H1 (cell line): Measurements from ENCODE around the gene PCED1B. TPM values are rescaled to one million over a fixed set of nuclear protein-coding genes. Genes with fewer than 3 reads are reported as not detected.

Experiments
- CTCF ChIA-PET: fragments of 300-600 bp; sonication (Branson Sonifier 250); formaldehyde crosslinking; loops from one replicate; lab custom pipeline; 2021; ENCODE audit not compliant: partially characterized antibody; lab: Charles Lee
- POLR2A ChIA-PET: fragments of 300-600 bp; sonication (Branson Sonifier 250); formaldehyde crosslinking; loops from one replicate; lab custom pipeline; 2021; ENCODE audit warnings: inconsistent platforms; ENCODE audit not compliant: partially characterized antibody; lab: Charles Lee
- DNase-seq, 2 experiments: peaks; one replicate each; pipeline versions ENCODE4 v3.0.0 to v3.0.0-alpha.2; 2010 to 2022; ENCODE audit warnings: low spot score in 2 of 2, low read depth in 1 of 2, mixed read lengths in 1 of 2
- FAIRE-seq: peaks from 2 replicates; lab custom pipeline; 2011; peaks lifted over from hg19 to GRCh38; lab: Jason Lieb, UNC
- H2AFZ ChIP-seq: 2 replicates; pipeline ENCODE4 v1.8.1; 2012; ENCODE audit warnings: low read length, inconsistent platforms
- H2AK5ac ChIP-seq: 2 replicates; pipeline ENCODE4 v1.6.1; 2013; ENCODE audit warnings: low read depth, low read length
- H2BK120ac ChIP-seq: replicated peaks from 2 replicates; pipeline ENCODE3; 2013; ENCODE audit warnings: low read depth, low read length, inconsistent platforms
- H2BK12ac ChIP-seq: 2 replicates; pipeline ENCODE4 v1.6.1; 2013; ENCODE audit warnings: low read depth, low read length
- H2BK15ac ChIP-seq: 2 replicates; pipeline ENCODE4 v1.6.1; 2013; ENCODE audit warnings: low read length
- H2BK20ac ChIP-seq: 2 replicates; pipeline ENCODE4 v1.6.1; 2013; ENCODE audit warnings: low read length
- H2BK5ac ChIP-seq: 2 replicates; pipeline ENCODE4 v1.6.1; 2013; ENCODE audit warnings: low read depth, low read length
- H3K14ac ChIP-seq: 2 replicates; pipeline ENCODE4 v1.6.1; 2013; ENCODE audit warnings: inconsistent platforms; ENCODE audit not compliant: insufficient read length
- H3K18ac ChIP-seq: 2 replicates; pipeline ENCODE4 v1.6.1; 2013; ENCODE audit warnings: low read length; ENCODE audit errors: extremely low read depth
- H3K23ac ChIP-seq: 2 replicates; pipeline ENCODE4 v1.6.1; 2013; ENCODE audit warnings: inconsistent platforms; ENCODE audit not compliant: insufficient read length
- H3K23me2 ChIP-seq: 2 replicates; pipeline ENCODE4 v1.6.1; 2013; ENCODE audit warnings: low read depth, low read length
- H3K27ac ChIP-seq: 2 replicates; pipeline ENCODE4 v1.6.1; 2011; ENCODE audit warnings: low read depth, low read length, inconsistent platforms
- H3K27me3 ChIP-seq, 4 experiments: replicated peaks in 1 of 4; 1 replicate in 1 of 4; 2 replicates in 3 of 4; pipeline versions ENCODE4 v1.6.1 to v1.8.1; 2011 to 2013; ENCODE audit warnings: low read length in 3 of 4, mild to moderate bottlenecking in 3 of 4, inconsistent platforms in 2 of 4, mixed read lengths in 2 of 4, moderate library complexity in 1 of 4; ENCODE audit not compliant: control insufficient read depth in 3 of 4, insufficient read depth in 3 of 4; ENCODE audit errors: extremely low read depth in 1 of 4
- H3K36me3 ChIP-seq, 4 experiments: 2 replicates each; pipeline versions ENCODE4 v1.6.1 to v1.8.1; 2011 to 2013; ENCODE audit warnings: mild to moderate bottlenecking in 4 of 4, low read length in 3 of 4, moderate library complexity in 2 of 4, control low read depth in 1 of 4, inconsistent platforms in 1 of 4; ENCODE audit not compliant: insufficient read depth in 4 of 4, control insufficient read depth in 2 of 4
- H3K4ac ChIP-seq: replicated peaks from 2 replicates; pipeline ENCODE3; 2013; ENCODE audit warnings: low read length, low read depth, mixed read lengths, inconsistent platforms; ENCODE audit not compliant: insufficient read length
- H3K4me1 ChIP-seq, 4 experiments: replicated peaks in 1 of 4; 1 replicate in 1 of 4; 2 replicates in 3 of 4; pipeline versions ENCODE4 v1.6.1 to v1.8.1; 2011 to 2013; ENCODE audit warnings: low read length in 3 of 4, inconsistent platforms in 2 of 4, mixed read lengths in 1 of 4; ENCODE audit not compliant: insufficient read depth in 4 of 4, control insufficient read depth in 3 of 4
- H3K4me2 ChIP-seq, 2 experiments: 2 replicates each; pipeline versions ENCODE4 v1.6.1 to v1.8.1; 2011 to 2013; ENCODE audit warnings: low read depth in 2 of 2, low read length in 2 of 2, control low read depth in 1 of 2, inconsistent platforms in 1 of 2, mild to moderate bottlenecking in 1 of 2; ENCODE audit not compliant: insufficient read depth in 1 of 2
- H3K4me3 ChIP-seq, 4 experiments: fragments of 200-600, 300-600 bp in 1 of 4; sonication (generic), shearing (Covaris generic), sonication (Bioruptor Twin) in 1 of 4; 2 replicates each; pipeline versions ENCODE4 v1.5.1 to v1.8.1; 2011 to 2016; ENCODE audit warnings: low read length in 4 of 4, low read depth in 3 of 4, control low read depth in 2 of 4, inconsistent platforms in 2 of 4, mild to moderate bottlenecking in 2 of 4, mixed read lengths in 1 of 4, moderate library complexity in 1 of 4; ENCODE audit not compliant: insufficient read depth in 2 of 4; ENCODE audit errors: extremely low read depth in 1 of 4
- H3K56ac ChIP-seq: replicated peaks from 2 replicates; pipeline ENCODE3; 2013; ENCODE audit warnings: low read depth, mild to moderate bottlenecking, mixed read lengths, low read length, inconsistent platforms; ENCODE audit not compliant: insufficient read length
- H3K79me1 ChIP-seq: 2 replicates; pipeline ENCODE4 v1.6.1; 2013; ENCODE audit warnings: low read depth, low read length, control low read depth
- H3K79me2 ChIP-seq, 2 experiments: 2 replicates each; pipeline versions ENCODE4 v1.6.1 to v1.8.1; 2012 to 2013; ENCODE audit warnings: low read length in 2 of 2, mild to moderate bottlenecking in 2 of 2, inconsistent platforms in 1 of 2; ENCODE audit not compliant: insufficient read depth in 2 of 2, control insufficient read depth in 1 of 2
- H3K9ac ChIP-seq, 4 experiments: replicated peaks in 1 of 4; 1 replicate in 1 of 4; 2 replicates in 3 of 4; pipeline versions ENCODE4 v1.6.1 to v1.8.1; 2011 to 2013; ENCODE audit warnings: low read depth in 3 of 4, low read length in 3 of 4, control low read depth in 2 of 4, mild to moderate bottlenecking in 2 of 4, moderate library complexity in 2 of 4, inconsistent platforms in 1 of 4; ENCODE audit errors: extremely low read depth in 1 of 4
- H3K9me3 ChIP-seq, 2 experiments: 2 replicates each; pipeline versions ENCODE4 v1.6.1 to v1.8.1; 2012 to 2013; ENCODE audit warnings: mild to moderate bottlenecking in 2 of 2, moderate library complexity in 2 of 2, control low read depth in 1 of 2, inconsistent platforms in 1 of 2, low read depth in 1 of 2, low read length in 1 of 2, mixed read lengths in 1 of 2; ENCODE audit not compliant: insufficient read depth in 2 of 2
- H4K20me1 ChIP-seq, 2 experiments: replicated peaks in 1 of 2; 2 replicates each; pipeline versions ENCODE3 to v1.8.1; 2011 to 2013; ENCODE audit warnings: inconsistent platforms in 2 of 2, low read length in 2 of 2, mild to moderate bottlenecking in 1 of 2; ENCODE audit not compliant: insufficient read depth in 2 of 2, control insufficient read depth in 1 of 2
- H4K5ac ChIP-seq: 2 replicates; pipeline ENCODE4 v1.6.1; 2013; ENCODE audit warnings: low read length, low read depth, mixed read lengths, inconsistent platforms; ENCODE audit not compliant: insufficient read length
- H4K8ac ChIP-seq: 2 replicates; pipeline ENCODE4 v1.8.0; 2013; ENCODE audit warnings: mild to moderate bottlenecking, moderate library complexity, low read length, inconsistent platforms; ENCODE audit not compliant: insufficient read depth; ENCODE audit errors: extremely low read depth
- H4K91ac ChIP-seq: replicated peaks from 2 replicates; pipeline ENCODE3; 2013; ENCODE audit warnings: low read length, mixed read lengths, inconsistent platforms; ENCODE audit not compliant: insufficient read length
- BRCA1 ChIP-seq: IDR thresholded peaks from 2 replicates; pipeline ENCODE4 v1.6.1; 2012; ENCODE audit warnings: low read depth, low read length, improper control_type of control experiment
- CTBP2 ChIP-seq: IDR thresholded peaks from 2 replicates; pipeline ENCODE4 v1.7.0; 2011; ENCODE audit warnings: borderline replicate concordance, mild to moderate bottlenecking, moderate library complexity, mixed read lengths, low read length; ENCODE audit not compliant: insufficient read depth, insufficient read length
- EZH2 ChIP-seq: fragments of 200-600 bp; sonication (generic); IDR thresholded peaks from 2 replicates; pipeline ENCODE4 v1.7.1; 2012; ENCODE audit warnings: low read depth, mild to moderate bottlenecking, moderate library complexity, low read length, inconsistent platforms; ENCODE audit not compliant: severe bottlenecking
- GTF2F1 ChIP-seq: IDR thresholded peaks from 2 replicates; pipeline ENCODE4 v1.6.1; 2012; ENCODE audit warnings: low read depth, low read length, improper control_type of control experiment, borderline replicate concordance
- MAFK ChIP-seq: IDR thresholded peaks from 2 replicates; pipeline ENCODE4 v1.6.1; 2012; ENCODE audit warnings: low read depth, mild to moderate bottlenecking, improper control_type of control experiment, low read length
- PHF8 ChIP-seq: fragments of 200-600 bp; sonication (generic); conservative IDR thresholded peaks from 2 replicates; pipeline ENCODE4 v1.7.1; 2012; ENCODE audit warnings: low read depth, mild to moderate bottlenecking, inconsistent platforms, low read length, moderate library complexity
- POLR2A ChIP-seq, 2 experiments: IDR thresholded peaks; 1 replicate in 1 of 2; 2 replicates in 1 of 2; pipeline ENCODE4 v1.6.1; 2011; ENCODE audit warnings: low read depth in 2 of 2, low read length in 2 of 2, mild to moderate bottlenecking in 2 of 2; ENCODE audit errors: control extremely low read depth in 1 of 2
- RFX5 ChIP-seq: IDR thresholded peaks from 2 replicates; pipeline ENCODE4 v1.6.1; 2011; ENCODE audit warnings: low read depth, low read length, improper control_type of control experiment, borderline replicate concordance
- SP2 ChIP-seq: IDR thresholded peaks from 2 replicates; pipeline ENCODE4 v1.6.1; 2012; ENCODE audit warnings: mild to moderate bottlenecking, low read length, inconsistent platforms
- TAF7 ChIP-seq: optimal IDR thresholded peaks from 2 replicates; pipeline ENCODE3; 2011; ENCODE audit warnings: low read depth, mild to moderate bottlenecking, inconsistent platforms, low read length, moderate library complexity, borderline replicate concordance
- ZNF274 ChIP-seq: IDR thresholded peaks from 2 replicates; pipeline ENCODE4 v1.7.0; 2012; ENCODE audit warnings: low read length, borderline replicate concordance; ENCODE audit errors: extremely low read depth
- WGBS, 2 experiments: shearing (Covaris generic) in 1 of 2; methylation state at CpG; one replicate each; pipeline versions ENCODE4 v1.1.6 to v1.1.7; 2013 to 2015; ENCODE audit warnings: low lambda C conversion rate in 2 of 2, mixed read lengths in 2 of 2, inconsistent platforms in 1 of 2, low coverage in 1 of 2, missing lambda C conversion rate in 1 of 2; ENCODE audit not compliant: insufficient replicate concordance in 2 of 2, insufficient coverage in 1 of 2, insufficient read length in 1 of 2; ENCODE audit errors: extremely low coverage in 1 of 2, missing lambda C conversion rate in 1 of 2; 5-methylcytosine and 5-hydroxymethylcytosine counted together
- polyA plus RNA-seq, 7 experiments: library from polyadenylated mRNA; depleted of rRNA in 3 of 7; stranded (reverse) in 5 of 7; unstranded in 2 of 7; fragments of >200 nt in 5 of 7; fragments of 200-250 nt in 2 of 7; gene quantifications; 1 replicate in 5 of 7; 2 replicates in 1 of 7; 4 replicates in 1 of 7; pipeline versions ENCODE4 v1.2.1 to v1.2.3, GENCODE V29; 2011 to 2013; ENCODE audit warnings: missing spikeins in 2 of 7, mixed read lengths in 2 of 7
- total RNA-seq: library from RNA; stranded (reverse); fragmentation: NEBNext Ultra II Directional; extraction: Animal tissue kit (Norgen Biotek cat#: 25700); gene quantifications from 2 replicates; pipeline ENCODE4 v1.2.1, GENCODE V29; 2021

Gene PCED1B
- total and polyA plus RNA-seq, 2 of the 8 experiments (the other 6 are each of a cell fraction or from before 2014, with no cell fraction given): 4.7 to 5.4 TPM

- CTCF ChIA-PET: interaction anchor here (1.6 kb wide), 1 partner anchor 32 kb away, joined by 3 read pairs; no protein-coding TSS in a partner anchor
- H2AK5ac ChIP-seq: no peak overlapping the region
- FAIRE-seq: no peak
Observed at GRCh38 chr12:47186246-47186645, 106.8 kb downstream of the PCED1B start.

More at GRCh38 chr12:47186246-47186645, 106.8 kb downstream of the PCED1B start:
- Histone ChIP-seq H4K91ac (no peak overlapping the region), H3K56ac (no peak overlapping the region), H3K27me3 (no peaks in the 10 kb centered on the region), H2BK12ac (no peak overlapping the region), H2BK20ac (no peak overlapping the region), H3K4ac (no peak overlapping the region), H2BK120ac (no peak overlapping the region), H4K8ac (no peak overlapping the region), H2BK5ac (no peak overlapping the region), H4K20me1 (no peaks in the 10 kb centered on the region), H3K14ac (no peak overlapping the region), H3K4me3 (no peak overlapping the region), H4K5ac (no peak overlapping the region), H3K23ac (no peak overlapping the region), H3K79me2 (no peaks in the 10 kb centered on the region), H3K4me1 (peaks cover 0 to 9% (median 4%) of the 10 kb centered on the region in 4 experiments; a peak in 3 of 7 replicates), H3K27ac (no peak overlapping the region), H3K23me2 (no peaks in the 10 kb centered on the region), H3K9ac (no peak overlapping the region), H3K9me3 (no peaks in the 10 kb centered on the region), H3K4me2 (no peak overlapping the region), H3K36me3 (no peaks in the 10 kb centered on the region), H2BK15ac (no peak overlapping the region), H3K79me1 (no peaks in the 10 kb centered on the region), H3K18ac (no peak overlapping the region), H2AFZ (no peak overlapping the region)
- TF ChIP-seq BRCA1 (no peak), RFX5 (no peak), ZNF274 (no peak), PHF8 (no peak), SP2 (no peak), TAF7 (no peak), EZH2 (no peak), GTF2F1 (no peak), MAFK (no peak), POLR2A (IDR thresholded peaks at IDR 0.05; ENCODE audit: control extremely low read depth in 1 of 2, low read depth in 2 of 2, low read length in 2 of 2) (no peak), CTBP2 (no peak)
- POLR2A ChIA-PET: no interaction called here
- no peak for DNase-seq
- WGBS, 2 experiments: 84% methylated on average over 2 of the region's 2 CpGs; no CpG with 5 or more reads in 1 of the 2 experiments
